ENCODE results near the gene PNMA8A.

The PNMA8A gene

GRCh38 chr19:46489445-46490272 lies 18.3 kb upstream of the PNMA8A start:
- H3K4me3 ChIP-seq (ENCODE audit: low read length): no peak overlapping the region

GRCh38 chr19:46488551-46488950 lies 17.2 kb upstream of the PNMA8A start:
- Histone ChIP-seq H3K27me3 (ENCODE audit: control insufficient read depth, insufficient read depth, low read length) (peaks cover 58% of the 10 kb centered on the region), H3K9ac (ENCODE audit: low read length) (no peak overlapping the region), H3K9me3 (ENCODE audit: control insufficient read depth, low read length) (no peaks in the 10 kb centered on the region), H3K36me3 (ENCODE audit: control insufficient read depth, insufficient read depth, low read length) (no peaks in the 10 kb centered on the region), H3K4me1 (ENCODE audit: control insufficient read depth, insufficient read depth, low read length) (peaks cover 23% of the 10 kb centered on the region), H3K4me3 (ENCODE audit: low read length) (no peak overlapping the region)

More at GRCh38 chr19:46489445-46490272, 18.3 kb upstream of the PNMA8A start:
- peaks cover 26% of the 10 kb centered on the region for H3K4me1 ChIP-seq (ENCODE audit: control insufficient read depth, insufficient read depth, low read length)
- peaks cover 66% of the 10 kb centered on the region for H3K27me3 ChIP-seq (ENCODE audit: control insufficient read depth, insufficient read depth, low read length)
- H3K36me3 ChIP-seq (ENCODE audit: control insufficient read depth, insufficient read depth, low read length): no peaks in the 10 kb centered on the region
- no peak overlapping the region for H3K9ac ChIP-seq (ENCODE audit: low read length)
- no peaks in the 10 kb centered on the region for H3K9me3 ChIP-seq (ENCODE audit: control insufficient read depth, low read length)

- Histone ChIP-seq H3K9ac (ENCODE audit: low read length) (no peak overlapping the region), H3K4me1 (ENCODE audit: control insufficient read depth, insufficient read depth, low read length) (peaks cover 21% of the 10 kb centered on the region), H3K27me3 (ENCODE audit: control insufficient read depth, insufficient read depth, low read length) (peaks cover 56% of the 10 kb centered on the region), H3K4me3 (ENCODE audit: low read length) (no peak overlapping the region), H3K9me3 (ENCODE audit: control insufficient read depth, low read length) (no peaks in the 10 kb centered on the region), H3K36me3 (ENCODE audit: control insufficient read depth, insufficient read depth, low read length) (no peaks in the 10 kb centered on the region)
Observed at GRCh38 chr19:46487802-46488445, 16.6 kb upstream of the PNMA8A start.

GRCh38 chr19:46487178-46487801 lies 15.9 kb upstream of the PNMA8A start:
- Histone ChIP-seq H3K36me3 (ENCODE audit: control insufficient read depth, insufficient read depth, low read length) (no peaks in the 10 kb centered on the region), H3K27me3 (ENCODE audit: control insufficient read depth, insufficient read depth, low read length) (peaks cover 50% of the 10 kb centered on the region), H3K9me3 (ENCODE audit: control insufficient read depth, low read length) (no peaks in the 10 kb centered on the region), H3K4me3 (ENCODE audit: low read length) (no peak overlapping the region), H3K9ac (ENCODE audit: low read length) (no peak overlapping the region), H3K4me1 (ENCODE audit: control insufficient read depth, insufficient read depth, low read length) (peaks cover 21% of the 10 kb centered on the region)

- H3K4me1 ChIP-seq (ENCODE audit: control insufficient read depth, insufficient read depth, low read length): peaks cover 21% of the 10 kb centered on the region
- no peak overlapping the region for H3K9ac ChIP-seq (ENCODE audit: low read length)
- H3K36me3 ChIP-seq (ENCODE audit: control insufficient read depth, insufficient read depth, low read length): no peaks in the 10 kb centered on the region
- peaks cover 42% of the 10 kb centered on the region for H3K27me3 ChIP-seq (ENCODE audit: control insufficient read depth, insufficient read depth, low read length)
- H3K9me3 ChIP-seq (ENCODE audit: control insufficient read depth, low read length): no peaks in the 10 kb centered on the region
- H3K4me3 ChIP-seq (ENCODE audit: low read length): no peak overlapping the region
Observed at GRCh38 chr19:46486358-46486757, 15.0 kb upstream of the PNMA8A start.

- H3K9ac ChIP-seq (ENCODE audit: low read length): no peak overlapping the region
- H3K36me3 ChIP-seq (ENCODE audit: control insufficient read depth, insufficient read depth, low read length): no peaks in the 10 kb centered on the region
- no peak overlapping the region for H3K4me3 ChIP-seq (ENCODE audit: low read length)
- H3K9me3 ChIP-seq (ENCODE audit: control insufficient read depth, low read length): no peaks in the 10 kb centered on the region
- peaks cover 34% of the 10 kb centered on the region for H3K27me3 ChIP-seq (ENCODE audit: control insufficient read depth, insufficient read depth, low read length)
- H3K4me1 ChIP-seq (ENCODE audit: control insufficient read depth, insufficient read depth, low read length): peaks cover 16% of the 10 kb centered on the region
Observed at GRCh38 chr19:46484656-46485055, 13.3 kb upstream of the PNMA8A start.

- no peaks in the 10 kb centered on the region for H3K9me3 ChIP-seq (ENCODE audit: control insufficient read depth, low read length)
- peaks cover 5% of the 10 kb centered on the region for H3K4me1 ChIP-seq (ENCODE audit: control insufficient read depth, insufficient read depth, low read length)
- peaks cover 14% of the 10 kb centered on the region for H3K27me3 ChIP-seq (ENCODE audit: control insufficient read depth, insufficient read depth, low read length)
- H3K36me3 ChIP-seq (ENCODE audit: control insufficient read depth, insufficient read depth, low read length): no peaks in the 10 kb centered on the region
- no peak overlapping the region for H3K9ac ChIP-seq (ENCODE audit: low read length)
- no peak overlapping the region for H3K4me3 ChIP-seq (ENCODE audit: low read length)
Observed at GRCh38 chr19:46482631-46483030, 11.3 kb upstream of the PNMA8A start.

GRCh38 chr19:46481947-46482346 lies 10.6 kb upstream of the PNMA8A start:
- Histone ChIP-seq H3K4me1 (ENCODE audit: control insufficient read depth, insufficient read depth, low read length) (no peaks in the 10 kb centered on the region), H3K27me3 (ENCODE audit: control insufficient read depth, insufficient read depth, low read length) (peaks cover 7% of the 10 kb centered on the region), H3K36me3 (ENCODE audit: control insufficient read depth, insufficient read depth, low read length) (no peaks in the 10 kb centered on the region), H3K4me3 (ENCODE audit: low read length) (no peak overlapping the region), H3K9me3 (ENCODE audit: control insufficient read depth, low read length) (no peaks in the 10 kb centered on the region), H3K9ac (ENCODE audit: low read length) (no peak overlapping the region)

GRCh38 chr19:46481223-46481848 lies 10.0 kb upstream of the PNMA8A start:
- H3K9ac ChIP-seq (ENCODE audit: low read length): no peak overlapping the region

GRCh38 chr19:46480415-46480814 lies 9.1 kb upstream of the PNMA8A start:
- H3K27me3 ChIP-seq (ENCODE audit: control insufficient read depth, insufficient read depth, low read length): no peaks in the 10 kb centered on the region
- no peaks in the 10 kb centered on the region for H3K9me3 ChIP-seq (ENCODE audit: control insufficient read depth, low read length)
- no peak overlapping the region for H3K4me3 ChIP-seq (ENCODE audit: low read length)
- H3K36me3 ChIP-seq (ENCODE audit: control insufficient read depth, insufficient read depth, low read length): no peaks in the 10 kb centered on the region
- H3K9ac ChIP-seq (ENCODE audit: low read length): no peak overlapping the region
- no peaks in the 10 kb centered on the region for H3K4me1 ChIP-seq (ENCODE audit: control insufficient read depth, insufficient read depth, low read length)

More at GRCh38 chr19:46481223-46481848, 10.0 kb upstream of the PNMA8A start:
- H3K9me3 ChIP-seq (ENCODE audit: control insufficient read depth, low read length): no peaks in the 10 kb centered on the region
- no peaks in the 10 kb centered on the region for H3K4me1 ChIP-seq (ENCODE audit: control insufficient read depth, insufficient read depth, low read length)
- no peaks in the 10 kb centered on the region for H3K36me3 ChIP-seq (ENCODE audit: control insufficient read depth, insufficient read depth, low read length)
- H3K27me3 ChIP-seq (ENCODE audit: control insufficient read depth, insufficient read depth, low read length): peaks cover under 1% of the 10 kb centered on the region
- no peak overlapping the region for H3K4me3 ChIP-seq (ENCODE audit: low read length)

- no peak overlapping the region for H3K4me3 ChIP-seq (ENCODE audit: low read length)
Observed at GRCh38 chr19:46478356-46478986, 7.1 kb upstream of the PNMA8A start.

More at GRCh38 chr19:46478356-46478986, 7.1 kb upstream of the PNMA8A start:
- H3K9ac ChIP-seq (ENCODE audit: low read length): no peak overlapping the region
- no peaks in the 10 kb centered on the region for H3K36me3 ChIP-seq (ENCODE audit: control insufficient read depth, insufficient read depth, low read length)
- no peaks in the 10 kb centered on the region for H3K9me3 ChIP-seq (ENCODE audit: control insufficient read depth, low read length)
- no peaks in the 10 kb centered on the region for H3K4me1 ChIP-seq (ENCODE audit: control insufficient read depth, insufficient read depth, low read length)
- H3K27me3 ChIP-seq (ENCODE audit: control insufficient read depth, insufficient read depth, low read length): peaks cover 4% of the 10 kb centered on the region

Data from mucosa of stomach (tissue), 1 donor.